ENCODE results near the gene ABCA7. TPM values are rescaled to one million over a fixed set of nuclear protein-coding genes. Genes with fewer than 3 reads are reported as not detected.
A peak's percentile ranks its signal among the peaks of the same experiment; 100 is the strongest.

The ABCA7 gene
- total RNA-seq, 2 experiments from 2014 or later: 114 to 118 TPM

DNA sequence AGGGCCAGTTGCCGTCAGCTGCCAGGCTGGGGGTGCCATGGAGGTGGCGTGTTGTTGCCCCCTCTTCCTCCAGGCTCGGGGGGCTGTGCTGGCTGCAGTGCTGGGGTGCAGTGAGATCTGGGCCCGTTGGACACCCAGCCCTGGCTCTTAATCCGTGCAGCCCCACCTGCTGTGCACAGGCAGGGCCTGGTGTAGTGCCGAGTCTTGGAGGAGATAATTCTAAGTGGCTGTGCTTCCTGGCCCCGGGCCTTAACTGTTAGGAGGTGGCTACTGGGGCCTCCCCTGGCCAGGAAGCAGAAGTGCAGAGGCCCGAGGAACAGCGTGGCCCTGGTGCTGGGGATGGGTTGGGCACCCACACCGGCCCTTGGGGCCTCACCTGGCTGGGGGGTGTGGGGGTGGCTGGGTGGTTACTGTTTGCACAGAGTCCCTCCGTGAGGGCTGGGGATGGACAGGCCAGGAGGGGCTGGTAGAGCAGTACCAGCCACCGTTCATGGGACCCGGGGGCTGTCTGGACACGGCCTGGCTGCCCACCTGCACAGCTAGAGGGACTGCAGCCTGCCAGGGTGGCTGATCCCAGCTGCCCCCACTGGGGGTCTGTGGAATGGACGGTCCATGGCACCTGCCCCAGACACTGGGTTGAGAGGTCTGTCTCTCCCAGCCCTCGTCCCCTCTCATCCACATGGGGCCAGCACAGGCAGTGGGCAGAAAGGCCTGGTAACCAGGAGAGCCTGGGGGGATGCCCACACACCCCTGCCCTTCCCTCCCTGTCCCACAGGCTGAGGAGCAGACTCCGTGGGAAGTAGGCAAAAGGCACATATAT, 67.1 kb downstream of the ABCA7 start:
- DNase-seq (peak in 2 of 14 experiments; percentile 20 to 54), ATAC-seq (ENCODE audit: poor library complexity) (no peak)
- H3K9me3 ChIP-seq (ENCODE audit: control insufficient read depth in 1 of 2, insufficient read depth in 1 of 2, low read length in 2 of 2): peaks cover 0 to 4% of the 10 kb centered on the region in 2 experiments
- Mint-ChIP-seq H3K27me3 (no peaks in the 10 kb centered on the region), H3K4me3 (peak overlapping the region; percentile 83), H3K4me1 (ENCODE audit: low read depth) (peaks cover 14% of the 10 kb centered on the region), H3K27ac (peak overlapping the region; percentile 69), H3K9me3 (no peaks in the 10 kb centered on the region), H3K36me3 (ENCODE audit: low read depth) (peaks cover 21% of the 10 kb centered on the region)
- H3K4me1 ChIP-seq (ENCODE audit: insufficient read depth, low read length): peaks cover 34% of the 10 kb centered on the region
- no peak overlapping the region for H3K4me3 ChIP-seq (ENCODE audit: low read length)
- ChIA-PET POLR2A (interaction anchor here (1.1 to 7.4 kb wide), 2 partner anchors 20 to 40 kb away, joined by 4 to 74 read pairs; partner anchors contain the start of gene ARHGAP45), CTCF (no interaction called here)
- H3K27ac ChIP-seq (ENCODE audit: low read depth in 1 of 2, low read length in 2 of 2): peak overlapping the region in 1 of 2 donors; percentile 10
- no peaks in the 10 kb centered on the region for H3K27me3 ChIP-seq (ENCODE audit: control insufficient read depth in 1 of 2, insufficient read depth in 2 of 2, low read length in 2 of 2)
- peaks cover 47% of the 10 kb centered on the region for H3K36me3 ChIP-seq (ENCODE audit: insufficient read depth, low read length)
- intact Hi-C loops (cut with DNase I, micrococcal nuclease): loop anchor here in 1 of 2 experiments (10.0 kb wide), 1 partner anchor 312 kb away; the partner anchor contains the start of gene PTBP1
- TF ChIP-seq, protein P1, sequence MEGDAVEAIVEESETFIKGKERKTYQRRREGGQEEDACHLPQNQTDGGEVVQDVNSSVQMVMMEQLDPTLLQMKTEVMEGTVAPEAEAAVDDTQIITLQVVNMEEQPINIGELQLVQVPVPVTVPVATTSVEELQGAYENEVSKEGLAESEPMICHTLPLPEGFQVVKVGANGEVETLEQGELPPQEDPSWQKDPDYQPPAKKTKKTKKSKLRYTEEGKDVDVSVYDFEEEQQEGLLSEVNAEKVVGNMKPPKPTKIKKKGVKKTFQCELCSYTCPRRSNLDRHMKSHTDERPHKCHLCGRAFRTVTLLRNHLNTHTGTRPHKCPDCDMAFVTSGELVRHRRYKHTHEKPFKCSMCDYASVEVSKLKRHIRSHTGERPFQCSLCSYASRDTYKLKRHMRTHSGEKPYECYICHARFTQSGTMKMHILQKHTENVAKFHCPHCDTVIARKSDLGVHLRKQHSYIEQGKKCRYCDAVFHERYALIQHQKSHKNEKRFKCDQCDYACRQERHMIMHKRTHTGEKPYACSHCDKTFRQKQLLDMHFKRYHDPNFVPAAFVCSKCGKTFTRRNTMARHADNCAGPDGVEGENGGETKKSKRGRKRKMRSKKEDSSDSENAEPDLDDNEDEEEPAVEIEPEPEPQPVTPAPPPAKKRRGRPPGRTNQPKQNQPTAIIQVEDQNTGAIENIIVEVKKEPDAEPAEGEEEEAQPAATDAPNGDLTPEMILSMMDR (IDR thresholded peaks at IDR 0.05): no peak

DNA sequence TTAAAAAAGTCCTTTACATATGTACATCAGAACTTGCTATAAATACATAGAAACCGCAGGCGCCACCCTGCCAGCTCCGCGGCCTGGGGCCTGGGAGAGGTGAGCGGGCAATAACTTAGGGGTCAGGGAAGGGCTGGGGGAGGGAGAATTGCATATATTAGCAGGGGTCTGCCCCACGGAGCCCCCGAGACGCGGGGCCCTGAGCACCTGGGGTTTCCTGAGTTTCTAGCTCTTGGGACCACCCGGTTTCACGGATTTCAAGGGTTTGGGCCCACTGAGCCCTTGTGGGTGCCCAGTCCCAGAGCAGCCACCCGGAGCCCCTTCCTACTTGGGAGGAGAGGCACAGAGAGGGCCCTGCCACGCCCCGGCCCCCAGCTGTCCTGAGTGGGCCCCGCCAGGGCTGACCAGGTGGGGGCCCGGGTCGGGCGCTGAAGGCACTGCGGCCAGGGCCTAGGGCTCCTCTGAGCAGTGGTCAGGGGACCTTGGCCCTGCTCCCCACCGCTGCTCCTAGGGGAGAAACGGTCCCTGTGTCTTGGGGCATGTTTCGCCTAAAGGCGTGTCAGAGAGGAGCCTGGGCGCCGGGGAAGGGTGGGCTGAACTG, 67.9 kb downstream of the ABCA7 start:
- Histone ChIP-seq H3K36me3 (ENCODE audit: insufficient read depth, low read length) (peaks cover 52% of the 10 kb centered on the region), H3K27me3 (ENCODE audit: control insufficient read depth in 1 of 2, insufficient read depth in 2 of 2, low read length in 2 of 2) (no peaks in the 10 kb centered on the region), H3K27ac (ENCODE audit: low read depth in 1 of 2, low read length in 2 of 2) (peak overlapping the region in 1 of 2 donors; percentile 10), H3K9me3 (ENCODE audit: control insufficient read depth in 1 of 2, insufficient read depth in 1 of 2, low read length in 2 of 2) (peaks cover 0 to 4% of the 10 kb centered on the region in 2 experiments), H3K4me3 (ENCODE audit: low read length) (no peak overlapping the region), H3K4me1 (ENCODE audit: insufficient read depth, low read length) (peaks cover 30% of the 10 kb centered on the region)
- intact Hi-C loops (cut with DNase I, micrococcal nuclease): loop anchor here in 1 of 2 experiments (10.0 kb wide), 1 partner anchor 313 kb away; the partner anchor contains the start of gene PTBP1
- TF ChIP-seq, protein P1 (IDR thresholded peaks at IDR 0.05): no peak
- Mint-ChIP-seq H3K4me3 (peak overlapping the region; percentile 30), H3K9me3 (no peaks in the 10 kb centered on the region), H3K27ac (peak overlapping the region; percentile 69), H3K4me1 (ENCODE audit: low read depth) (peaks cover 9% of the 10 kb centered on the region), H3K27me3 (no peaks in the 10 kb centered on the region), H3K36me3 (ENCODE audit: low read depth) (peaks cover 21% of the 10 kb centered on the region)
- POLR2A ChIA-PET: interaction anchor here (1.1 kb wide), 1 partner anchor 41 kb away, joined by 4 read pairs; the partner anchor contains the start of gene ARHGAP45
- no peak for ATAC-seq (ENCODE audit: poor library complexity)
- CTCF ChIA-PET: no interaction called here
- no peak for DNase-seq

DNA sequence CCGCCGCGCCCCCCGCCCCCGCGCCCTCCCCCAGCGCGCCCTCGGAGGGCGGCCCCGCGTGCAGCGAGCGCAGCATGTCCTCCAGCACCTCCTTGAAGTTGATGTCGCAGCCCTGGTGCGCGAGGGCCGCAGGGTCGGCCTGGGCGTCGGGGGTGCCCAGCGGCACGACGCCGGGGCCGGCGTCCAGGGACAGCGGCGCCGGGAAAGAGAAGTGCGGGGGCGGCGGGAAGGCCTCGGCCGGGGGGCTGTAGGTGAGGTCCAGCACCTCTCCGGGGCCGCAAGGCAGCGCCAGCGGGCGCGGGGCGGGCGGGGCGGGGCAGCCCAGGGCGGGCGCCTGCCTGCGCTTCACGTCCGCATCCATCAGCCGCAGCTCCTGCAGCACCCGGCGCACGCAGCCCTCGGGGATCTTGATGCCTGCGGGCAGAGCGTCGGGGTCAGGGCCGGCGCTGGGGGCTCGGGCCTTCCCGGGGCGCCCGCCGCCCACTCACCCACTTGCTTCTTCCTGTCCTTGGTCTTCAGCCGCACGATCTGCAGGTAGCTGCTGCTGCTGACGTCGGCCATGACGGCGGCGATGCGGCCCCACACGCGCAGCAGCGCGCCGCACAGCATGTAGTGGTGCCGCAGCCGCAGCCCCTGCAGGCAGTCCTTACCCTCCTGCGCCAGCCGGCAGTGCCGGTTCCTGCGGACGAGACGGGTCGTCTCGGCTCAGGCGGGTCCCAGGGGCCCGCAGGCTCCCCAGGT, 68.6 kb downstream of the ABCA7 start:
- POLR2A ChIA-PET: no interaction called here
- Histone ChIP-seq H3K27me3 (ENCODE audit: control insufficient read depth in 1 of 2, insufficient read depth in 2 of 2, low read length in 2 of 2) (no peaks in the 10 kb centered on the region), H3K4me1 (ENCODE audit: insufficient read depth, low read length) (peaks cover 30% of the 10 kb centered on the region), H3K36me3 (ENCODE audit: insufficient read depth, low read length) (peaks cover 59% of the 10 kb centered on the region), H3K9me3 (ENCODE audit: control insufficient read depth in 1 of 2, insufficient read depth in 1 of 2, low read length in 2 of 2) (peaks cover 0 to 4% of the 10 kb centered on the region in 2 experiments), H3K4me3 (ENCODE audit: low read length) (no peak overlapping the region), H3K27ac (ENCODE audit: low read depth in 1 of 2, low read length in 2 of 2) (no peak overlapping the region)
- Mint-ChIP-seq H3K27ac (no peak overlapping the region), H3K4me3 (no peak overlapping the region), H3K4me1 (ENCODE audit: low read depth) (peaks cover 3% of the 10 kb centered on the region), H3K9me3 (no peaks in the 10 kb centered on the region), H3K36me3 (ENCODE audit: low read depth) (peaks cover 21% of the 10 kb centered on the region), H3K27me3 (no peaks in the 10 kb centered on the region)
- TF ChIP-seq, protein P1 (IDR thresholded peaks at IDR 0.05): no peak
- DNase-seq (no peak), ATAC-seq (ENCODE audit: poor library complexity) (no peak)
- CTCF ChIA-PET: no interaction called here
- intact Hi-C loops (cut with DNase I, micrococcal nuclease): loop anchor here in 1 of 2 experiments (10.0 kb wide), 1 partner anchor 314 kb away; the partner anchor contains the start of gene PTBP1

All from CD4-positive, alpha-beta T cell (primary cell).